ENCODE data around the gene CDH4.
"Not testable (repeated sequence)": the region's sequence is repeated elsewhere in the genome, so short reads cannot be mapped to it uniquely, and the experiment has no call there.

The CDH4 gene

GRCh38 chr20:61945495-61945894 is 693.4 kb downstream of the CDH4 start:
- H3K36me3 ChIP-seq (ENCODE audit: control insufficient read depth in 2 of 2, insufficient read depth in 2 of 2, low read length in 2 of 2); H3K9ac ChIP-seq (ENCODE audit: low read depth in 1 of 2, low read length in 2 of 2): not testable (repeated sequence)

GRCh38 chr20:61948056-61948455 is 696.0 kb downstream of the CDH4 start:
- H3K36me3 ChIP-seq (ENCODE audit: control insufficient read depth in 2 of 2, insufficient read depth in 2 of 2, low read length in 2 of 2); H3K9me3 ChIP-seq (ENCODE audit: control insufficient read depth in 2 of 2, low read length in 2 of 2); H3K27me3 ChIP-seq (ENCODE audit: control insufficient read depth in 2 of 2, insufficient read depth in 2 of 2, low read length in 2 of 2); H3K9ac ChIP-seq (ENCODE audit: low read depth in 1 of 2, low read length in 2 of 2); H3K4me1 ChIP-seq (ENCODE audit: control insufficient read depth in 2 of 2, insufficient read depth in 2 of 2, low read length in 2 of 2); H3K4me3 ChIP-seq (ENCODE audit: low read length in 2 of 2); H3K27ac ChIP-seq (ENCODE audit: low read depth in 2 of 2, low read length in 2 of 2): not testable (repeated sequence)

More at GRCh38 chr20:61945495-61945894, 693.4 kb downstream of the CDH4 start:
- not testable (repeated sequence) for H3K27ac ChIP-seq (ENCODE audit: low read depth in 2 of 2, low read length in 2 of 2); H3K27me3 ChIP-seq (ENCODE audit: control insufficient read depth in 2 of 2, insufficient read depth in 2 of 2, low read length in 2 of 2); H3K4me3 ChIP-seq (ENCODE audit: low read length in 2 of 2); H3K9me3 ChIP-seq (ENCODE audit: control insufficient read depth in 2 of 2, low read length in 2 of 2); H3K4me1 ChIP-seq (ENCODE audit: control insufficient read depth in 2 of 2, insufficient read depth in 2 of 2, low read length in 2 of 2)

GRCh38 chr20:61948586-61949362 is 696.7 kb downstream of the CDH4 start:
- no peaks in the 10 kb centered on the region for H3K27me3 ChIP-seq (ENCODE audit: control insufficient read depth in 2 of 2, insufficient read depth in 2 of 2, low read length in 2 of 2)
- no peak overlapping the region for H3K9ac ChIP-seq (ENCODE audit: low read depth in 1 of 2, low read length in 2 of 2)
- no peak overlapping the region for H3K4me3 ChIP-seq (ENCODE audit: low read length in 2 of 2)
- no peaks in the 10 kb centered on the region for H3K9me3 ChIP-seq (ENCODE audit: control insufficient read depth in 2 of 2, low read length in 2 of 2)
- no peaks in the 10 kb centered on the region for H3K36me3 ChIP-seq (ENCODE audit: control insufficient read depth in 2 of 2, insufficient read depth in 2 of 2, low read length in 2 of 2)
- no peaks in the 10 kb centered on the region for H3K4me1 ChIP-seq (ENCODE audit: control insufficient read depth in 2 of 2, insufficient read depth in 2 of 2, low read length in 2 of 2)
- no peak overlapping the region for H3K27ac ChIP-seq (ENCODE audit: low read depth in 2 of 2, low read length in 2 of 2)

- no peak overlapping the region for H3K9ac ChIP-seq (ENCODE audit: low read depth in 1 of 2, low read length in 2 of 2)
- H3K27ac ChIP-seq (ENCODE audit: low read depth in 2 of 2, low read length in 2 of 2): no peak overlapping the region
- H3K9me3 ChIP-seq (ENCODE audit: control insufficient read depth in 2 of 2, low read length in 2 of 2): no peaks in the 10 kb centered on the region
- no peak overlapping the region for H3K4me3 ChIP-seq (ENCODE audit: low read length in 2 of 2)
- no peaks in the 10 kb centered on the region for H3K27me3 ChIP-seq (ENCODE audit: control insufficient read depth in 2 of 2, insufficient read depth in 2 of 2, low read length in 2 of 2)
- H3K4me1 ChIP-seq (ENCODE audit: control insufficient read depth in 2 of 2, insufficient read depth in 2 of 2, low read length in 2 of 2): no peaks in the 10 kb centered on the region
- no peaks in the 10 kb centered on the region for H3K36me3 ChIP-seq (ENCODE audit: control insufficient read depth in 2 of 2, insufficient read depth in 2 of 2, low read length in 2 of 2)
Observed at GRCh38 chr20:61949363-61949713, 697.3 kb downstream of the CDH4 start.

GRCh38 chr20:61949714-61950640 is 697.9 kb downstream of the CDH4 start:
- H3K9me3 ChIP-seq (ENCODE audit: control insufficient read depth in 2 of 2, low read length in 2 of 2): no peaks in the 10 kb centered on the region
- H3K9ac ChIP-seq (ENCODE audit: low read depth in 1 of 2, low read length in 2 of 2): no peak overlapping the region
- H3K36me3 ChIP-seq (ENCODE audit: control insufficient read depth in 2 of 2, insufficient read depth in 2 of 2, low read length in 2 of 2): no peaks in the 10 kb centered on the region
- H3K4me3 ChIP-seq (ENCODE audit: low read length in 2 of 2): no peak overlapping the region
- no peaks in the 10 kb centered on the region for H3K4me1 ChIP-seq (ENCODE audit: control insufficient read depth in 2 of 2, insufficient read depth in 2 of 2, low read length in 2 of 2)
- H3K27me3 ChIP-seq (ENCODE audit: control insufficient read depth in 2 of 2, insufficient read depth in 2 of 2, low read length in 2 of 2): no peaks in the 10 kb centered on the region
- no peak overlapping the region for H3K27ac ChIP-seq (ENCODE audit: low read depth in 2 of 2, low read length in 2 of 2)

- no peaks in the 10 kb centered on the region for H3K9me3 ChIP-seq (ENCODE audit: control insufficient read depth in 2 of 2, low read length in 2 of 2)
- H3K36me3 ChIP-seq (ENCODE audit: control insufficient read depth in 2 of 2, insufficient read depth in 2 of 2, low read length in 2 of 2): no peaks in the 10 kb centered on the region
- H3K27me3 ChIP-seq (ENCODE audit: control insufficient read depth in 2 of 2, insufficient read depth in 2 of 2, low read length in 2 of 2): no peaks in the 10 kb centered on the region
- H3K27ac ChIP-seq (ENCODE audit: low read depth in 2 of 2, low read length in 2 of 2): no peak overlapping the region
- no peak overlapping the region for H3K9ac ChIP-seq (ENCODE audit: low read depth in 1 of 2, low read length in 2 of 2)
- no peak overlapping the region for H3K4me3 ChIP-seq (ENCODE audit: low read length in 2 of 2)
- no peaks in the 10 kb centered on the region for H3K4me1 ChIP-seq (ENCODE audit: control insufficient read depth in 2 of 2, insufficient read depth in 2 of 2, low read length in 2 of 2)
Observed at GRCh38 chr20:61950641-61951071, 698.6 kb downstream of the CDH4 start.

GRCh38 chr20:61951695-61952533 is 699.9 kb downstream of the CDH4 start:
- no peak overlapping the region for H3K4me3 ChIP-seq (ENCODE audit: low read length in 2 of 2)
- H3K27ac ChIP-seq (ENCODE audit: low read depth in 2 of 2, low read length in 2 of 2): no peak overlapping the region
- H3K4me1 ChIP-seq (ENCODE audit: control insufficient read depth in 2 of 2, insufficient read depth in 2 of 2, low read length in 2 of 2): no peaks in the 10 kb centered on the region
- no peaks in the 10 kb centered on the region for H3K27me3 ChIP-seq (ENCODE audit: control insufficient read depth in 2 of 2, insufficient read depth in 2 of 2, low read length in 2 of 2)
- no peak overlapping the region for H3K9ac ChIP-seq (ENCODE audit: low read depth in 1 of 2, low read length in 2 of 2)
- no peaks in the 10 kb centered on the region for H3K9me3 ChIP-seq (ENCODE audit: control insufficient read depth in 2 of 2, low read length in 2 of 2)
- H3K36me3 ChIP-seq (ENCODE audit: control insufficient read depth in 2 of 2, insufficient read depth in 2 of 2, low read length in 2 of 2): no peaks in the 10 kb centered on the region

GRCh38 chr20:61953037-61954021 is 701.3 kb downstream of the CDH4 start:
- Histone ChIP-seq H3K4me1 (ENCODE audit: control insufficient read depth in 2 of 2, insufficient read depth in 2 of 2, low read length in 2 of 2) (no peaks in the 10 kb centered on the region), H3K9me3 (ENCODE audit: control insufficient read depth in 2 of 2, low read length in 2 of 2) (no peaks in the 10 kb centered on the region), H3K4me3 (ENCODE audit: low read length in 2 of 2) (no peak overlapping the region), H3K36me3 (ENCODE audit: control insufficient read depth in 2 of 2, insufficient read depth in 2 of 2, low read length in 2 of 2) (no peaks in the 10 kb centered on the region), H3K9ac (ENCODE audit: low read depth in 1 of 2, low read length in 2 of 2) (no peak overlapping the region), H3K27me3 (ENCODE audit: control insufficient read depth in 2 of 2, insufficient read depth in 2 of 2, low read length in 2 of 2) (no peaks in the 10 kb centered on the region), H3K27ac (ENCODE audit: low read depth in 2 of 2, low read length in 2 of 2) (no peak overlapping the region)

- Histone ChIP-seq H3K9ac (ENCODE audit: low read depth in 1 of 2, low read length in 2 of 2) (no peak overlapping the region), H3K27ac (ENCODE audit: low read depth in 2 of 2, low read length in 2 of 2) (no peak overlapping the region), H3K4me3 (ENCODE audit: low read length in 2 of 2) (no peak overlapping the region), H3K4me1 (ENCODE audit: control insufficient read depth in 2 of 2, insufficient read depth in 2 of 2, low read length in 2 of 2) (no peaks in the 10 kb centered on the region), H3K36me3 (ENCODE audit: control insufficient read depth in 2 of 2, insufficient read depth in 2 of 2, low read length in 2 of 2) (no peaks in the 10 kb centered on the region), H3K27me3 (ENCODE audit: control insufficient read depth in 2 of 2, insufficient read depth in 2 of 2, low read length in 2 of 2) (no peaks in the 10 kb centered on the region), H3K9me3 (ENCODE audit: control insufficient read depth in 2 of 2, low read length in 2 of 2) (no peaks in the 10 kb centered on the region)
Observed at GRCh38 chr20:61954276-61955021, 702.4 kb downstream of the CDH4 start.

Data from mucosa of rectum (tissue), 2 donors.